HUES6 (cell line): Measurements from ENCODE around the gene MAML2.
"Not testable (repeated sequence)": the region's sequence is repeated elsewhere in the genome, so short reads cannot be mapped to it uniquely, and the experiment has no call there.

Source experiments
- H3K27ac ChIP-seq: 2 replicates; pipeline ENCODE4 v1.7.0; 2013; ENCODE audit warnings: low read depth, mild to moderate bottlenecking, low read length, inconsistent platforms
- H3K27me3 ChIP-seq: 2 replicates; pipeline ENCODE4 v1.6.1; 2013; ENCODE audit warnings: low read length; ENCODE audit not compliant: control insufficient read depth, insufficient read depth
- H3K36me3 ChIP-seq: 2 replicates; pipeline ENCODE4 v1.6.1; 2013; ENCODE audit warnings: low read length; ENCODE audit not compliant: control insufficient read depth, insufficient read depth
- H3K4me1 ChIP-seq: 2 replicates; pipeline ENCODE4 v1.6.1; 2013; ENCODE audit warnings: low read length; ENCODE audit not compliant: control insufficient read depth, insufficient read depth
- H3K4me3 ChIP-seq: 2 replicates; pipeline ENCODE4 v1.5.1; 2013; ENCODE audit warnings: low read depth, low read length
- H3K9ac ChIP-seq: one replicate; pipeline ENCODE4 v1.6.1; 2013; ENCODE audit warnings: mild to moderate bottlenecking, low read length
- H3K9me3 ChIP-seq: 2 replicates; pipeline ENCODE4 v1.6.1; 2013; ENCODE audit warnings: low read depth, low read length; ENCODE audit not compliant: control insufficient read depth, insufficient read depth

The MAML2 gene

DNA sequence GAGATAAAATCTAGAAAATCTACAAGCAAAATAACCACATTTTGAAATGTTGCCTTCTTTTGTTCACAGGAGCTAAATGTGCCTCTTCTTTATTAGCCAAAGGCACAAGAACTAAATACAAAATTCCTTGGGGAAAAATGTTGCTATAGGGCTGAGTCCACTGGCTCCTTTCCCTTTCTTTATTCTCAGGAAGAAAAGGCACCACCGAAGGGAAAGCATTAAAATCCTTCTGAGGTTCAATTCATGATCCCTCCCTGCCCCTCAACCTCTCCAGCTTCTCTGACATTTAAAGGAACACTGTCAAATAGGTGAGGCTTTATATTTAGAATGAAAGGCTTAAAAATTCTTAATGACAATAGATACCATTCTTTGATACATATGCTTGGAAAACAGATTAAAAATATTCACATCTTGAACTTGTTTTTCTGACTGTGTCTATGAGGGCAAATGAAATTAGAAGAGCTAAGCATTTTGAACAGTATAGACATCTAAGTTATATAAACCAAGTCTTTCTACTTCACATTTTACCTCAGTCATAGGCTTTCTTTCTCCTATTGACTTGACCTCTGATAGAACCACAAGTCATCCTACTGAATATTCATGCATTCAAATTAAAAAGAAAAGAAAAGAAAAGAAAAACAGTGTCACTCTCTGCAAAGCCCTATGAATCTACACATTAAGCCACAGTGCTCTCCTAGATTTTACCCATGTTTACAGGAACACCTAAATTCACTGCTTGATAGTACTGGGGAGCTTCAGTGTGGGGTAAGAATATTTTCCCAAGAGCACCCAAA lies 148.2 kb downstream of the MAML2 start:
- Histone ChIP-seq H3K27me3 (no peaks in the 10 kb centered on the region), H3K4me3 (no peak overlapping the region), H3K4me1 (peaks cover 49% of the 10 kb centered on the region), H3K9ac (no peak overlapping the region), H3K27ac (peak overlapping the region; percentile 79), H3K36me3 (no peaks in the 10 kb centered on the region), H3K9me3 (no peaks in the 10 kb centered on the region)

DNA sequence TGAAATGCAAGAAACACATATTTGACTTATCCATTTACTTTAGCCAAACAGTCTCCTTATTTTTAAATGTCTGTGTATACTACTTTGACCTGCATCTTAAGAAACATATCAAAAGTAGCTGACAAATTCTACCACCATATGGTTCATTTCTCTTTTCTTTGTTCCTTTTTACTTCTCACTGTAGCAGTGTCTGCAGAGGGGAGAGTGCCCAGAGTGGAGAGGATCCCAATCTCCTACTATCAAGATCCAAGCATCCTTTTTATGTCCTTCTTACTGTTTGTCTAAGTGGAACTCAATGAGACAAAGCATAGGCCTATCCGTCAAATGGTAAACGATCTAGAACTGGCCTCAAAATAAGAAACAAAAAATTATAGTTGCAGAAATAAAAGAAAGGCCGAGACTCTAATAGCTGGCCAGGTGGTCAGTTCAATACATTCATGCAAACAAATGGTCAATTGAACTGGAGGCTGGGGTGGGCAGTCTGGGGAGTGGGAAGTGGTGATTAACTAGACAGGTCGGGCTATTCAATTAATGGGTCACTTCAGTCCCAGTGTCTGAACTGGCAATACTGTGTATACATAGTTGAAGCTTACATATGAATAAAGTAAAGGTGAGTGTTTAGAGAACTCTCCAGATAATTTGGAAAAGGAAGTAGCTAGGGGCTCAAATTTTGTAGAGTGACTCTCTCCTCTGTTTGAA lies 149.1 kb downstream of the MAML2 start:
- Histone ChIP-seq H3K36me3 (no peaks in the 10 kb centered on the region), H3K9me3 (no peaks in the 10 kb centered on the region), H3K27ac (peak overlapping the region; percentile 79; the same call in 1 of the 2 replicates), H3K9ac (no peak overlapping the region), H3K27me3 (no peaks in the 10 kb centered on the region), H3K4me1 (peaks cover 58% of the 10 kb centered on the region), H3K4me3 (no peak overlapping the region)

DNA sequence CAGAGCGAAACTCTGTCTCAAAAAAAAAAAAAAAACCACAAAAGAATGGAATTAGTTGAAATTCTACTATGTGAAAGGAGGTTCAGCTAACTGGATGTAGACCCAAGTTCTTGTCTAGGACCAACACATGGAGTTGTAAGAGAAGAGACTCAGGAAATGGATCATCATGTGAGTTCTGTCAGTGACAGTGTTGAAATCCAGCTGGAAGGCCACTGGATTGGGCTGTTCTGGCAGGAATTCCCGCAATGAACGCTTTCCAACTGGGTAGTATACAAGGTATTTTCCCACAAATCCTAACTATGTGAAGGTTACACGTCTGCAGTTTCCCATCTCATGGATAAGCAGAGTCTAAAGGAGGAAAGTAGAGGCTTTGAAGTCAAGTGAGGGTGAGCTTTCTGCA lies 151.2 kb downstream of the MAML2 start:
- H3K27ac ChIP-seq = no peak overlapping the region
- no peaks in the 10 kb centered on the region for H3K9me3 ChIP-seq
- H3K36me3 ChIP-seq = no peaks in the 10 kb centered on the region
- H3K27me3 ChIP-seq = no peaks in the 10 kb centered on the region
- no peak overlapping the region for H3K9ac ChIP-seq
- H3K4me3 ChIP-seq = no peak overlapping the region
- H3K4me1 ChIP-seq = peaks cover 55% of the 10 kb centered on the region

DNA sequence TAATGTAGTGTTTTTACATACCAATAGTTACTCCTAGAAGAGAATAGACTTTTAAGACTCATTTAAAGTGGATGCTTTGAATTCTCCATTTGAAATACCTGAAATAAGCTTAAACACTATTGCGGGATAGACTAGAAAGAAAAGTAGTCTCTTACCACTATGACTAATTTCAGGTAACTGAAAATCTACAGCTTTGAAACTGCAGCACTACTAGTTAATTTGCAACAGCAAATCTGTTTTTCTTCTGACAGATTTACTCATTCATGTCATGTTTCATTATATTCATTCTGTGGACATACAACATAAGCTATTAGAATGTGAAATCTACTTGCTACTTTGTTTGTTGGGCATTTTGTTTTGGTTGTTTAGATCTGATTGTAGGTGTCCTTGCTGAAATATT lies 153.6 kb downstream of the MAML2 start:
- no peaks in the 10 kb centered on the region for H3K9me3 ChIP-seq
- no peak overlapping the region for H3K9ac ChIP-seq
- H3K36me3 ChIP-seq = no peaks in the 10 kb centered on the region
- H3K27me3 ChIP-seq = no peaks in the 10 kb centered on the region
- H3K4me1 ChIP-seq = peaks cover 46% of the 10 kb centered on the region
- no peak overlapping the region for H3K27ac ChIP-seq
- H3K4me3 ChIP-seq = no peak overlapping the region

DNA sequence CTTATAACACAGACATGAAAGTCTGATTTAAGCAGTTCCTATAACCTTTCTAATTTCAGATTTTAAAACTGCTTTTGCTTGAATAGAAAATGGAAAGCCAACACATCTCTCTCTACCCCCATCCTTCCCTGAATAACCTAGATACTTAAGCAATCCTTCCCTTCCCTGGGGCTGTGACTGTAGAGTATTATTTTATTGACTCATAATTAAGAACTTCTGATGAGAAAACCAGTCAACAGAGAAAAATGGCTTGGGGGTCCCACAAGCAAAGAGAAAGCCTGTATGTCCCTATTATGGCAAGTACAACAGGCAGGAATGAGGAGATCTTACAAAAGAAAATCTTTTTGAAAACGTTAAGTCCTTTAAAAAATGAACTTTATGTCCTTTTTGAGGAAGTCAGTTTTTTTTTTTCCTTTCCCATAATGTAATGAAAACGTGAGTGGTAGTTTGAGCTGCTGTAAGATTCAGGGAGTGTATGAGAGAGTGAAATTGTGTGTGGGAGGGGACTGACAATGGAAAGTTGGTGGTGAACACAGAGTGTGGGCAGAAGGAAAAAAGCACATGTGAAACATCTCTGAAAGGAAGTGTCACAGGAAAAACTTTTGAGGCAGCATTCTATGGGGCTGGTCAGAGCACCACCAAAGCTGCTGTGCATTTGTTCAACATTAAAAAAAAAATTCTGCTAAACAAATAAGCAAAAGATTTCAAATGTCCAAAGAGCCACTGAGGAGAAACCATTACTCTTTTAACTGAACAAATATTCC lies 154.6 kb downstream of the MAML2 start:
- peaks cover 38% of the 10 kb centered on the region for H3K4me1 ChIP-seq
- no peaks in the 10 kb centered on the region for H3K27me3 ChIP-seq
- no peak overlapping the region for H3K4me3 ChIP-seq
- H3K9me3 ChIP-seq = no peaks in the 10 kb centered on the region
- H3K36me3 ChIP-seq = no peaks in the 10 kb centered on the region
- no peak overlapping the region for H3K9ac ChIP-seq
- no peak overlapping the region; the same call in 1 of the 2 replicates for H3K27ac ChIP-seq

DNA sequence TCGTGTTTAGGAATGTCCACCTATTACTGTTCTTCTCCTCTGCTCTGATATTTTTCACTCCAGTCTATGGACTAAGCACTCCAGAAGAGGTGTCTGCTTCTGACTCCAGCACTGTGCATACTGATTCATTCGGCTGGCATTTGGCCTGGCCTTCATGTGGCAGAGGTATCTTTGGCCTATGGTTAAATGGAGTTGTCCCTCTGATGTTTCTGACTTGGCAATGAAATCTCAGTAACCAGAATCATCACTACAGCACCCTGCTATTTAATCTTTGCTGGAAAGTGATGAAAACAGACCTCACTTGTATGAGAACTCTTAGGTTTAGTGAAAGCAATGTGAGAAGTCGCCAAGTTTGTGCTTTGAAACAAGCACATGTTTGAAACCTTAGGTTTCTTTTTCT lies 155.2 kb downstream of the MAML2 start:
- H3K36me3 ChIP-seq = no peaks in the 10 kb centered on the region
- no peak overlapping the region for H3K27ac ChIP-seq
- peaks cover 38% of the 10 kb centered on the region for H3K4me1 ChIP-seq
- no peak overlapping the region for H3K9ac ChIP-seq
- H3K27me3 ChIP-seq = no peaks in the 10 kb centered on the region
- H3K4me3 ChIP-seq = no peak overlapping the region
- no peaks in the 10 kb centered on the region for H3K9me3 ChIP-seq

DNA sequence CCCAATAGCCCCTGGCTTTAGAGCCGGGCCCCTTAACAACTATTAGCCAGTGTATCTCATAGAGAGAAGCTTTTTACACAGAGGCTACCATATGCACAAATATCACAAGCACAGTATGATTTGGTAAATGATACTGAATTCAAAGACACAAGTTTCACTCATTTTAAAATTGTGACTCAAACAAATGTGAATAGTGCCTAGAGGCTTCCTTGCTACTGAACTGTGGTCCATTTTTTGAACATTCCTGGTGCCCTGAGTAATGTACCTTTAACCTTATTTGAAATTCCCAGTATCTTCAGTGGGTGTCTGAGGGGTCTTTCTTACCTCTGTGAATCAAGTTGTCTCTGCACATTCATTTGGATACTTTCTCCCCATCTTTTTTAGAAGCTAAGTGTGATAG lies 156.2 kb downstream of the MAML2 start:
- Histone ChIP-seq H3K27me3 (no peaks in the 10 kb centered on the region), H3K27ac (no peak overlapping the region), H3K4me3 (no peak overlapping the region), H3K36me3 (no peaks in the 10 kb centered on the region), H3K9me3 (no peaks in the 10 kb centered on the region), H3K4me1 (peaks cover 48% of the 10 kb centered on the region), H3K9ac (no peak overlapping the region)

DNA sequence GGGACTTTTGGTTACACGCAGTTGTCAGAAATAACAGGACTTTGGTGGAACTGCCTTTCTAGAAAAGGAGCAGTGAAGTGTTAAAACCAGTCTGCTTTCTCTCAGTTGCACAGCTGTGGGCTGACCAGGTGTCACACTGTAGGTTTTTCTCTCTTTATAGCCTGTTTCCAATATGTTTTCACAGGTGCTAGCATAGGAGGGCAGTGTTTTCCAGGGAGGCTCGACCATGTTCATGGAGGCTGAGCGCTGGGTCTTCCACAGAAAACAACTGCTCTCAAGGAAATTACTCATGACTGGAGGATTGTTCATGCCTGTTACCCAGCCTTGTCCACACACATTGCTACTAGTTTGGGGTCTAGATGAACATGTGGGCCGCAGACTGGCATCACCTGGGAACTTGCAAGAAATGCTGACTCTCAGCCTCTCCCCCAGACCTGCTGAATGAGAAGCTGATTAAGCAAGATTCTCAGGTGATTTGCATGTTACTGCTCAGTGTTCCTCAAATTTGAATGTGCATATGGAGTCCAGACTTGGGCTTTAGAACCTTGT lies 157.7 kb downstream of the MAML2 start:
- Histone ChIP-seq H3K4me3 (no peak overlapping the region), H3K4me1 (peaks cover 60% of the 10 kb centered on the region), H3K27me3 (no peaks in the 10 kb centered on the region), H3K27ac (no peak overlapping the region), H3K9ac (no peak overlapping the region), H3K36me3 (no peaks in the 10 kb centered on the region), H3K9me3 (no peaks in the 10 kb centered on the region)

DNA sequence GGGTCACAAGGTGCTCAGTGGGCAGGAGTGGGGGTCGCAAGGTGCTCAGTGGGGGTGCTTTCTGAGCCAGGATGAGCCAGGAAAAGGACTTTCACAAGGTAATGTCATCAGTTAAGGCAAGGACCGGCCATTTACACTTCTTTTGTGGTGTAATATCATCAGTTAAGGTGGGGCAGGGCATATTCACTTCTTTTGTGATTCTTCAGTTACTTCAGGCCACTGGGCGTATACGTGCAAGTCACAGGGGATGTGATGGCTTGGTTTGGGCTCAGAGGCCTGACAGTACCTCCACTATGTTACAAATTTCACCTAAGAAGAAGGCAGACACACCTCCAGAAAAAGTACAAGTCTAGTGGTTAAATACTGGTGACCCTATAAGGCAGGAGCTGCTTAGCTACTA lies 162.1 kb downstream of the MAML2 start:
- not testable (repeated sequence) for H3K27me3 ChIP-seq, H3K9me3 ChIP-seq, H3K4me3 ChIP-seq, H3K36me3 ChIP-seq
- Histone ChIP-seq H3K4me1 (peaks cover 54% of the 10 kb centered on the region), H3K9ac (peak overlapping the region; percentile 59), H3K27ac (peak overlapping the region; percentile 75)

DNA sequence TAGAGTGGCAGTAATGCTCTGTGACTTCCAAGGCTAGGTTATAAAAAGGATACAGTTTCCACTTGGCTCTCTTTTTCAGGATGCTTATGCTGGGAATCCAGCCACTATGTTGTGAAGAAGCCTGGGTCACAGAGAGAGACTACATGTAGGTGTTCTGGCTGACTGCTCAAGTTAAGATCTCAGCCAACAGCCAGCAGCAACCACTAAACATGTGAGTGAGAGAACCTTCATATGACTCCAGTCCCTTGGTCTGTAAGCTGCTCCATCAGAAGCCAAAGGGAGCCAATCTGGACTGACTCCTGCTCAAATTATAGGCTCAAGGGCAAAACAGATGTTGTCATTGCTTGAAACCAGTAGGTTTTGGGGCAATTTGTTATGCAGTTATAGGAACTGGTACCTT lies 162.7 kb downstream of the MAML2 start:
- peak overlapping the region; percentile 87 for H3K27ac ChIP-seq
- no peaks in the 10 kb centered on the region for H3K36me3 ChIP-seq
- H3K4me3 ChIP-seq = peak overlapping the region; percentile 7; the same call in 1 of the 2 replicates
- no peaks in the 10 kb centered on the region for H3K27me3 ChIP-seq
- H3K9me3 ChIP-seq = no peaks in the 10 kb centered on the region
- H3K9ac ChIP-seq = peak overlapping the region; percentile 83
- peaks cover 48% of the 10 kb centered on the region for H3K4me1 ChIP-seq
